Aorta (tissue), 5 donors: ENCODE results near the gene USP2. TPM values are rescaled to one million over a fixed set of nuclear protein-coding genes. Genes with fewer than 3 reads are reported as not detected.

Source experiments
- ATAC-seq: fragments of 200-7000 bp; cut with Tn5 transposase; one replicate; pipeline ENCODE4 v1.9.1; 2022; ENCODE audit warnings: moderate library complexity; ENCODE audit not compliant: low FRiP score
- DNase-seq, 2 donors: peaks; one replicate each; pipeline ENCODE4 v3.0.0-alpha.2; 2020
- H3K27ac ChIP-seq, 2 donors: one replicate each; pipeline ENCODE4 v1.5.1; 2013; ENCODE audit warnings: low read length in 2 of 2, mild to moderate bottlenecking in 2 of 2, moderate library complexity in 2 of 2, control low read depth in 1 of 2, inconsistent platforms in 1 of 2, low read depth in 1 of 2
- H3K27me3 ChIP-seq, 2 donors: one replicate each; pipeline ENCODE4 v1.6.1; 2013; ENCODE audit warnings: control low read depth in 1 of 2, low read length in 1 of 2, mild to moderate bottlenecking in 1 of 2, moderate library complexity in 1 of 2; ENCODE audit not compliant: insufficient read depth in 2 of 2, control insufficient read depth in 1 of 2
- H3K36me3 ChIP-seq, 2 donors: one replicate each; pipeline ENCODE4 v1.6.1; 2013; ENCODE audit warnings: control low read depth in 1 of 2, low read length in 1 of 2, mild to moderate bottlenecking in 1 of 2; ENCODE audit not compliant: insufficient read depth in 2 of 2, control insufficient read depth in 1 of 2
- H3K4me1 ChIP-seq, 2 donors: one replicate each; pipeline ENCODE4 v1.6.1; 2013; ENCODE audit warnings: low read length in 2 of 2, control low read depth in 1 of 2, mild to moderate bottlenecking in 1 of 2, moderate library complexity in 1 of 2; ENCODE audit not compliant: insufficient read depth in 2 of 2, control insufficient read depth in 1 of 2
- H3K4me3 ChIP-seq, 2 donors: one replicate each; pipeline ENCODE4 v1.5.1; 2013; ENCODE audit warnings: low read length in 2 of 2, control low read depth in 1 of 2, mild to moderate bottlenecking in 1 of 2
- H3K9me3 ChIP-seq: one replicate; pipeline ENCODE4 v1.6.1; 2013; ENCODE audit warnings: mild to moderate bottlenecking, low read length; ENCODE audit not compliant: control insufficient read depth
- WGBS, 2 donors: extraction: QIAGEN DNeasy Blood & Tissue Kit; methylation state at CpG; one replicate each; pipeline ENCODE4 v1.1.7; 2013; 5-methylcytosine and 5-hydroxymethylcytosine counted together
- intact Hi-C, 2 donors: fragments of 100-400 bp; cut with DNase I; formaldehyde crosslinking; loops; one replicate each; pipeline versions ENCODE4 v1.14.2 to v1.15.0; 2022
- polyA plus RNA-seq, 2 donors: library from polyadenylated mRNA; stranded (reverse); fragments of 200-250 nt; gene quantifications; one replicate each; pipeline ENCODE4 v1.2.3, GENCODE V29; 2013
- total RNA-seq, 2 donors: library from RNA; stranded (reverse); fragmentation: NEBNext Ultra II Directional; extraction: Animal tissue kit (Norgen Biotek cat#: 25700); gene quantifications; one replicate each; pipeline ENCODE4 v1.2.1, GENCODE V29; 2021
- donor health status: healthy with polysubstance abuse.
- donor health status: Bipolar disorder and iron deficiency.
- donor health status: DM: no; HTN: no; CAD: no.
- donor health status: DM: no; HTN: no; CAD: no.
- donor health status: DM: yes; HTN: yes; CAD: no.

Gene USP2
- total and polyA plus RNA-seq, 4 donors: 0.18 to 3.0 (median 1.9) TPM

DNA sequence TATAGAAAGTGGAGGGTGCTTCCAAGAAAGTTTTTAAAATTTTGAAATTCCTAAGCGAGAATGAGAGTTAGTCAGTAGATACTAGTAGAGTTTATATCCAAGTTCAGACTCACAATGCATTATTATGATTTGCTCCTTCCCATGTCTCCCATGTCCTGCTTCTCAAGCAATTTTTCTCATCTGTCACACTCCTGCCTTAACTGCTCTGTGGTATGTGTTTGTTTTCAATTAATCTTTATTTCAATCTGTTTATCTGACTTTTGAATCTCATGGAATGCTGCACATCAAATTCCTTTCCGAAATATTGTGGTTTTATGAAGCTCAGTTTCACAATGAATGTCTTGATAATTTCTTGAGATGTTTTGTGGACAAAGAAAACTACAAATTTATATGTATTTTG lies 23.4 kb upstream of the USP2 start:
- ATAC-seq (no peak), DNase-seq (no peak)
- Histone ChIP-seq H3K27ac (no peak overlapping the region), H3K4me3 (no peak overlapping the region), H3K4me1 (no peaks in the 10 kb centered on the region), H3K9me3 (peaks cover 2% of the 10 kb centered on the region), H3K36me3 (no peaks in the 10 kb centered on the region), H3K27me3 (no peaks in the 10 kb centered on the region)
- 46 to 50% methylated on average over 2 of the region's 2 CpGs for whole genome bisulfite sequencing, 2 donors
- intact Hi-C loops: no loop called here

DNA sequence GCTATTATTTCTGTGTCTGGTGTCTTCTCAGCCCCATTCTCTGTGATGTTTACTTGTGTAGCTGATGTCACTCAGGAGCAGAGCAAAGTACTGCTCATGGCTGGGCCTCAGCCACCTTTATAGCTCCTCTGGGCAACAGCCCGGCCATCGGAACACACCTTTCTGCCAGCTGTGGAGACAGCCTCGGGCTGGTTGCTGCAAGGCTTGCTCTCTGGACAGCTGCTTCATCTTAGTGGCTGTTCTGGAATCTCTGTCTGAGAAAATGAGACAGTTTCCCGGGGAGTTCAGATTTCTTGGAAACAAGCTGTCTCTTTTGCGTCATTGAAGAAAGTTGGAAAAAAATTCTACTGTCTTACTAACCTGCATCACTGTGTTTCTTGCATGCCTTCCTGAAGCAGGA lies 21.5 kb upstream of the USP2 start:
- 75% methylated on average over 5 of the region's 5 CpGs for WGBS, 2 donors
- no peaks in the 10 kb centered on the region for H3K36me3 ChIP-seq
- intact Hi-C loops: no loop called here
- DNase-seq (no peak), ATAC-seq (no peak)
- H3K4me1 ChIP-seq: no peaks in the 10 kb centered on the region
- H3K9me3 ChIP-seq: peaks cover 2% of the 10 kb centered on the region
- no peak overlapping the region for H3K27ac ChIP-seq
- no peaks in the 10 kb centered on the region for H3K27me3 ChIP-seq
- no peak overlapping the region for H3K4me3 ChIP-seq

DNA sequence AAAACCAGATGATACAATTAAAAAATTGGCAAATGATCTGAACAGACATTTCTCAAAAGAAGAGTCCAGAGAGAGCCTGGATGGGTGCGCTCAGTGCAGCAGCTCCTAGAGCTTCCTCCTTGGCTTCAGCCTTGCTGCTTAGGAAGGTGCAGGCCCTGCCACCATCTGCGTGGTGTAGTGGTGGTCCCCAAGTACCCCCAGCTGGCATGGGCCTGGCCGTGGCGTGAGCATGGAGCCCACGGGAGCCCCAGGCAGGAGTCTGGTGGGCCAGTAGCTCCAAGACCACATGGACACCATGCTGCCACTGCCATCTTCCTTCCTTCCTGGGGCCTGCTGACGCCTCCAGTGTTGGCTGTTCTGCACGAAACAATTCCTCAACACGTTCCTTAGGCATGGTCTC lies 21.0 kb upstream of the USP2 start:
- H3K27ac ChIP-seq: no peak overlapping the region
- DNase-seq (no peak), ATAC-seq (peak; percentile 50)
- 90 to 91% methylated on average over 8 of the region's 8 CpGs for WGBS, 2 donors
- H3K36me3 ChIP-seq: no peaks in the 10 kb centered on the region
- H3K4me1 ChIP-seq: no peaks in the 10 kb centered on the region
- H3K27me3 ChIP-seq: no peaks in the 10 kb centered on the region
- intact Hi-C loops: no loop called here
- peaks cover 2% of the 10 kb centered on the region for H3K9me3 ChIP-seq
- no peak overlapping the region for H3K4me3 ChIP-seq

DNA sequence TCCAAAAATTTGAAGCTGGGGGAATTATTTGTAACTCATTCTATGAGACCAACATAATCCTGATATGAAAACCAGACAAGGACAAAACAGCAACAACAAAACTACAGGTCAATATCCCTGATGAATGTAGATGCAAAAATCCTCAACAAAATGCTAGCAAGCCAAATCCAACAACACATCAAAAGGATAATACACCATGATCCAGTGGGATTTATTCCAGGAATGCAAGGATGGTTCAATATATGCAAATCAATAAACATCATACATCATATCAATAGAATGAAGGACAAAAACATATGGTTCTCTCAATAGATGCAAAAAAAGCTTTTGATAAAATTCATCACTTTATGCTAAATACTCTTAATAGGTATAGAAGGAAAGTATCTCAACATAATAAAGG lies 19.4 kb upstream of the USP2 start:
- Histone ChIP-seq H3K4me1 (no peaks in the 10 kb centered on the region), H3K9me3 (peaks cover 2% of the 10 kb centered on the region), H3K36me3 (no peaks in the 10 kb centered on the region), H3K27ac (no peak overlapping the region), H3K27me3 (no peaks in the 10 kb centered on the region), H3K4me3 (no peak overlapping the region)
- DNase-seq (no peak), ATAC-seq (no peak)
- intact Hi-C loops: no loop called here

DNA sequence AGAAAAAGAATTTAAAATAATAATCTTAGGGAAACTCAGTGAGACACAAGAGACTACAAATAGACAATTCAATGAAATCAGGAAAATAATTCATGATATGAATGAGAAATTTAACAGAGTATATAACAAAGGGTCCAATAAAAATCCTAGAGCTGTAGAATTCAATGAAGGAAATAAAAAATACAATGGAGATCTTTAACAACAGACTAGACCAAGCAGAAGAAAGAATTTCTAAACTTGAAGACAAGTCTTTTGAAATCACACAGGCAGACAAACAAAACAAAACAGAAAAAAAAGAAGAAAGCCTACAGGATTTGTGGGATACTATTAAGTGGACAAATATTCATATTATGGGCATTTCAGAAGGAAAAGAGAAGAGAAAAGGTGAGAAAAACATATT lies 16.2 kb upstream of the USP2 start:
- Histone ChIP-seq H3K9me3 (peaks cover 2% of the 10 kb centered on the region), H3K4me3 (no peak overlapping the region), H3K27ac (no peak overlapping the region), H3K36me3 (no peaks in the 10 kb centered on the region), H3K27me3 (no peaks in the 10 kb centered on the region), H3K4me1 (no peaks in the 10 kb centered on the region)
- intact Hi-C loops: no loop called here
- no peak for DNase-seq
- ATAC-seq: no peak

DNA sequence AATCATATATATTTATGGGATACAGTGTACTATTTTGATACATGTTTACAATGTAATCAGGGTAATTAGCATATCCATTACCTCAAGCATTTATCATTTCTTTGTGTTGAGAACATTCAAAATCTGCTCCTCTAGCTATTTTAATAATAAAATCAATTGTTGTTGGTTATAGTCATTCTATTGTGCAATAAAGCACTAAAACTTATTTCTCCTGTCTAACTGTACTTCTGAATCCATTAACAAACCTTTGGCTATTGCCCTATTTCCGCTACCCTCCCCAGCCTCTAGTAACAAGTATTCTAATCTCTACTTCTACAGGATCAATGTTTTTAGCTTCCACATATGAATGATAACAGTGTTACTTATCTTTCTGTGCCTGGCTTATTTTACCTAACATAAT lies 15.3 kb upstream of the USP2 start:
- Histone ChIP-seq H3K27me3 (no peaks in the 10 kb centered on the region), H3K9me3 (peaks cover 2% of the 10 kb centered on the region), H3K36me3 (no peaks in the 10 kb centered on the region), H3K4me1 (no peaks in the 10 kb centered on the region), H3K4me3 (no peak overlapping the region), H3K27ac (no peak overlapping the region)
- intact Hi-C loops: no loop called here
- WGBS, 2 donors: 94 to 96% methylated on average over 1 of the region's 1 CpG
- no peak for ATAC-seq
- DNase-seq: no peak

DNA sequence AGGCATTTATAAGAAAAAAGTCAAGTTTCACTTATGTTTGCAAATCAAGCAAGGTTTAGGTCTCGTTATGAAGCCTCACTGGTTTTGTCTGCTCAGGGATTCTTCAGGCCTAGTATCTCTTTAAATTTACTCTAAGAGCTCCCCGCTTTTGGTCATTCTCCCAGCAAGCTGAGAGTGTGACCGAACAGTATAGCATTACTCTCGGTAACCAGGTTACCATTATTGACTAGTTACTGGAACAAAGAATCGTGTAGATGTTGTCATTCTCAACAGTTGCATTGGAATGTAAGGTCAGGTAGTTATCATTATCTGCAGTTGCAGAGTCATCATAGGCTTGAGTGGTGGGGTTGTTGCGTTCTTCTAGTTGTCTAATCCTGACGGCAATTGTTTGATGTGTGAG lies 9.8 kb upstream of the USP2 start:
- Histone ChIP-seq H3K36me3 (no peaks in the 10 kb centered on the region), H3K27ac (no peak overlapping the region), H3K4me1 (no peaks in the 10 kb centered on the region), H3K27me3 (peaks cover 0 to 3% of the 10 kb centered on the region in 2 donors), H3K9me3 (peaks cover 1% of the 10 kb centered on the region), H3K4me3 (no peak overlapping the region)
- ATAC-seq (no peak), DNase-seq (no peak)
- intact Hi-C loops: no loop called here
- WGBS, 2 donors: 88% methylated on average over 7 of the region's 7 CpGs

DNA sequence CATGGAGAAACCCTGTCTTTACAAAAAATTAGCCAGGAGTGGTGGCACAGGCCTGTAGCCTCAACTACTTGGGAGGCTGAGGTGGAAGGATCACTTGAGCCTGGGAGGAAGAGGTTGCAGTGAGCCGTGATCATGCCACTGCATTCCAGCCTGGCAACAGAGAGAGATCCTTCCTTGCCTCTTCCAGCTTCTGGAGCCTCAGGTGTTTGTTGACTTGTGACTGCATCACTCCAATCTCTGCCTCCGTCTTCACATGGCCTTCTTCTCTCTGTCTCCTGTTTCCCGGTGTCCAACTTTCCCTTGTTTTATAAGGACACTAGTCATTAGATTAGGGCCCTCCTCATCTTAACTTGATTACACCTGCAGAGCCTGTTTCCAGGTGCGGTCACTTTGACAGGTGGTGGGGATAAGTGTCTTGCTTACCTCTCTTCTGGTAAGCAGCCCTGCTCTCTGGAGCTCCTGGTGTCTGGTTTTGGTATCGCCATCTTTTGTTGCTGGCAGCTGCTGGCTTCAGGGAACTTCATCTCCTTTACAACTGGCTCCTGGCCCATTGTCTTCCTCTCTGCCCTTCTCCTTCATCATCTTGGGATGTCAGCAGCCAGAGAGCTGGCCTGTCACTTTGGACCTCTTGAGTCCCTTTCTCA lies 8.2 kb upstream of the USP2 start:
- DNase-seq (no peak), ATAC-seq (no peak)
- peaks cover 0 to 3% of the 10 kb centered on the region in 2 donors for H3K27me3 ChIP-seq
- H3K9me3 ChIP-seq: peaks cover 1% of the 10 kb centered on the region
- H3K36me3 ChIP-seq: no peaks in the 10 kb centered on the region
- intact Hi-C loops: loop anchor here in 1 of 2 donors (10.0 kb wide), 1 partner anchor 85 kb away; no protein-coding TSS in a partner anchor
- no peak overlapping the region for H3K4me3 ChIP-seq
- WGBS, 2 donors: 64 to 72% methylated on average over 5 of the region's 5 CpGs
- H3K27ac ChIP-seq: no peak overlapping the region
- no peaks in the 10 kb centered on the region for H3K4me1 ChIP-seq

DNA sequence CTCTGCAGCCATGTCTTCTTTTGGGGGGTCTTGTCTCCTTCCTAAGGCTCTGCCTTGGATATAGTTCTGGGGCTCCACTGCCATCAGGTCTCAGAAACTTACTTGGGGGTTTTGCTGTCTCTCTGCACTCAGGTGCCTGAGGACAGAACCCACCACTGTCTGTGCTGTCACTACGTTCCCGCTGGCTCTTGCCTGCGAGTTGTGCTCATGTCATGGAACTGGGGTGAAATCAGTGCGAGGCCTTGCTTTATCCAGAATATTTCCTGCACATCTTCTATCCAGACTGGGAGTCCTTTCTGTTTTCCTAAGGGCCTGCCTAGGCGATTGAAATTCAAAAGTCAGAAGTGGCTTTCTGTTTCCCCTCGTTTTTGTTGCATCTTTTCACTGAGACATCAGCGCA lies 6.6 kb upstream of the USP2 start:
- DNase-seq (no peak), ATAC-seq (no peak)
- H3K27ac ChIP-seq: no peak overlapping the region
- 86% methylated on average over 7 of the region's 7 CpGs for WGBS, 2 donors
- peaks cover 0 to 3% of the 10 kb centered on the region in 2 donors for H3K27me3 ChIP-seq
- H3K36me3 ChIP-seq: no peaks in the 10 kb centered on the region
- H3K9me3 ChIP-seq: peaks cover 1% of the 10 kb centered on the region
- intact Hi-C loops: loop anchor here in 1 of 2 donors (10.0 kb wide), 1 partner anchor 87 kb away; no protein-coding TSS in a partner anchor
- no peaks in the 10 kb centered on the region for H3K4me1 ChIP-seq
- H3K4me3 ChIP-seq: no peak overlapping the region
